HG02938 (cell line): ENCODE data around the gene KRTAP5-11.
"Not testable (repeated sequence)": the region's sequence is repeated elsewhere in the genome, so short reads cannot be mapped to it uniquely, and the experiment has no call there.

Source experiments
- ATAC-seq: cut with Tn5 transposase; IDR thresholded peaks from one replicate; pipeline ENCODE4 v1.9.1; 2021; ENCODE audit warnings: mild to moderate bottlenecking, moderate library complexity; ENCODE audit not compliant: unreplicated experiment

Gene KRTAP5-11

DNA sequence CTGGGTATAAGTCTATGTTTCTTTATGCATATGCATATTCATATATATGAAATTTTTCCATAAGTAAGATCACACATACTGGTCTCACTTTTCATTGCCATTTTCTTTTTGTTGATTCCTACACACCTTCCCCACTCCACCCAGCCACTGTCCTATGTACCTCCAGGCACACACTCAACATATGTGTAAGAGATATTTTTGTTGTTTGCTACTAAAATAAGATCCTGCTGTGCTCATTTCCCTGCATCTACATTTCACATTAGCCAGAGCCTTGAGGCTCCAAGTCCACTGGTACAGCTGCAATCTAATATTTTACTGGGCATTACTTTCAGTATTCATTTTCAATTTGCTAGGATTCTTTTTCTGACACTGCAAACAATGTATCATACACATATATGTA is 25.4 kb downstream of the KRTAP5-11 start:
- ATAC-seq: no peak

DNA sequence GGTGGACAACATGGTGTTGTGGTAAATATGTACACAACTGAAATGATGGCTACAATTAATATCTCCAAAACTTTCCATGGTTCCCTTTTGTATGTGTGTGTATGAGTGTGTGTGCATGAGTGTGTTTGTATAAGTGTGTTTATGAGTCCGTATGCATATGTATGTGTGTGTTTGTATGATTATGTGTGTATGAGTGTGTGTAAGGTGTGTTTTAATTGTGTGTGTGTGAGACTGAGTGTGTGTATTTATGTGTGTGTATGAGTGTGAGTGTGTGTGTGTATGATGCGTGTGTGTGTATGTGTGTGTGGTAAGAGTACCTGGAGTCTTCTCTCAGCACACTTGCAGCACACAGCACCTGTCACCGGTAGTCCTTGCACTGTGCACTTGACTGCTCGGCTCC is 26.7 kb downstream of the KRTAP5-11 start:
- ATAC-seq: no peak

DNA sequence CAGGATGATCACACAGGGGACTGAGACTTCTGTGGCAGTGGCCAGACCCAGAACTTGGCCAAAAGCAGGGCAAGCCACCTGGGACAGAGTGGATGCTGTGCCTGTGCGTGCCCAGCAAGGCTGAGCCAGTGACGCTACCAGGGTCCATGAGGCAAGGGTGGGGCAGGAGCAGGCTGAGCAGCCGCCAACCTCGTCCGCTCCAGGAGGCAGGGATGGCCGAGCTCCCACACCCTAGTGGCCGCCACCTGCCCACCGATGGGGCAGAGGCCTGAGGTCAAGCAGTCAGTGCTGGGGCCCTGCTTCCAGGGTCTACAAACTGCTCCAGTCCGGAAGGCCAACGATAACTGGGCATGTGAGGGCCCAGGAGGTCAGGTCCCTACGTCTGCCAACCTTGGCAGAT is 27.2 kb downstream of the KRTAP5-11 start:
- no peak for ATAC-seq

DNA sequence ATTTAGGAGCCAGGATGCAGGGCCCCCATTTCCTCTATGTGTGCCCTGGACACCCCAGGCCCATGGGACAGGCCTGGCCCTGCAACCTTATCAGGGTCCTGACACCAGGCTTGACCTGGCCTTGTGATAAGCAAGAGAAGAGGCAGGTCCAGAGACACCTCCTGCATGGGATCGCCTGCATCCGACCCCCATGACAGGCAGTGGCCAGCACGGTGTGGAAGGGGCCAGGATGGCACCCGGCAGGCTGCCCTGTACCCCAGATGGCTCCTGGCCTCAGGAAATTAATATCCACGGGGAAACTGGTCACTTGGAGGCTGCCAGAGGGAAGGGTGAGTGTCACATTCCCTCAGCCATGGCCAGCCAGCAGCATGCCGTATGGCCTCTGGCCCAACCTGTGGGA is 27.7 kb downstream of the KRTAP5-11 start:
- no peak for ATAC-seq

DNA sequence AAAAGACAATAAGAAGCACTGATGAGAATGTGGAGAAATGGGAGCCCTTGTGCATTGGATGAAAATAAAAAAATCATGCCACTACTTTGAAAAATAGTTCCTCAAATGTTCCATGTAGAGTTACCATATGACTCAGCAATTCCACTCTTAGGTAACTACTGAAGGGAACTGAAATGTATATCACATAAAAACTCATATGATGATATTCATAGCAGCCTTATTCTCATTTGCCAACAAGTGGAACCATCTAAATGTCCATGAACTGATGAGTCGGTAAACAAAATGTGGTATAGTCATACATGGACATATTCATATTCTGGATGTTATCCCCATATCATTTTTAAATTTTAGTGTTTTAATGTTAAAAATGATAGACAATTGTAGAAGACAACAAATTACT is 31.0 kb downstream of the KRTAP5-11 start:
- no peak for ATAC-seq

DNA sequence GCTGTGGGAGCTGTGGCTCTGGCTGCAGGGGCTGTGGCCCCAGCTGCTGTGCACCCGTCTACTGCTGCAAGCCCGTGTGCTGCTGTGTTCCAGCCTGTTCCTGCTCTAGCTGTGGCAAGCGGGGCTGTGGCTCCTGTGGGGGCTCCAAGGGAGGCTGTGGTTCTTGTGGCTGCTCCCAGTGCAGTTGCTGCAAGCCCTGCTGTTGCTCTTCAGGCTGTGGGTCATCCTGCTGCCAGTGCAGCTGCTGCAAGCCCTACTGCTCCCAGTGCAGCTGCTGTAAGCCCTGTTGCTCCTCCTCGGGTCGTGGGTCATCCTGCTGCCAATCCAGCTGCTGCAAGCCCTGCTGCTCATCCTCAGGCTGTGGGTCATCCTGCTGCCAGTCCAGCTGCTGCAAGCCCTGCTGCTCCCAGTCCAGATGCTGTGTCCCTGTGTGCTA is 33.9 kb downstream of the KRTAP5-11 start:
- no peak for ATAC-seq

DNA sequence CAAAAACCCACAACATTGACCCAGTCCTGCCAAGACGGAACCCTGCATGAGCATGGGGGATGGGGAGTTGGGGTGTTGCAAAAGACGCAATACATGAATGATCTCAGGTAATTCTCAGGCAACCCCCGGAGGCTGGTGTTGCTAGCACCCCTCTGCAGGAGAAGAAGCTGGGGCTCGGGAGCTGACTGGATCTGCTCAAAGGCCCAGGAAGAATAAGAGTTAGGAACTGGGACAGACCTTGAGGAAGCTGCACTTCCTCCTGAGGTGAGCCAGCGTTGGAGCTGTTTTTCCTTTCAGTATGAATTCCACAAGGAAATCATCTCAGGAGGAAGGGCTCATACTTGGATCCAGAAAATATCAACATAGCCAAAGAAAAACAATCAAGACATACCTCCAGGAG is 34.6 kb downstream of the KRTAP5-11 start, which contains the start of gene KRTAP5-9:
Gene KRTAP5-9 (plus strand): TSS at position 301 of the 400 bp plus-strand sequence. CDS start 238 bp downstream, outside the sequence.
- no peak for ATAC-seq

DNA sequence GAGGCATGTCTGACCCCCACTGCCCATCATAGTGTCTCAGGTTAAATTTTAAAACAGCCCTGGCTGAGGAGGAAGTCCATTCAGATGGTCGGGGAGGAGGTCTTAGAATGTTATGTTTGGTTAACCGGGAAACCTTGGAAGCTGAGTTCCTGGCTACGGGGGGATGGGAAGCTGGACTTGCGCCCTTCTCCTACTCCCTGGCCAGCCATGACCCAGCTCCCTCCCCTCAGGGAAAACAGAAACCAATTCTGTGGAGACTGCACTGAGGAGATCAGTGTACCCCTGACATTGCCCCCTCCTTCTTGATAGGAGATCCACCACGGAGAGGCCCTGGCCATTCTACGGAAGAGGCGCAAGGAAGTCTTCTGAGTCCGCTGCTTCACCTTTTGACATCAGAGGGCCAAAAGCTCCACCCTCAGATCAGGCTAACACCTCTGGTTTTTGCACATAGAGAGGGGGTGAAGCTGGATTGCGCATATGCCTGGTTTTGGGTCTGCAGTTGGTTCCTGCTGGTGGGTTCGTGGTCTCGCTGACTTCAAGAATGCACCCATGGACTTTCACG is 37.2 kb downstream of the KRTAP5-11 start:
- ATAC-seq: no peak

DNA sequence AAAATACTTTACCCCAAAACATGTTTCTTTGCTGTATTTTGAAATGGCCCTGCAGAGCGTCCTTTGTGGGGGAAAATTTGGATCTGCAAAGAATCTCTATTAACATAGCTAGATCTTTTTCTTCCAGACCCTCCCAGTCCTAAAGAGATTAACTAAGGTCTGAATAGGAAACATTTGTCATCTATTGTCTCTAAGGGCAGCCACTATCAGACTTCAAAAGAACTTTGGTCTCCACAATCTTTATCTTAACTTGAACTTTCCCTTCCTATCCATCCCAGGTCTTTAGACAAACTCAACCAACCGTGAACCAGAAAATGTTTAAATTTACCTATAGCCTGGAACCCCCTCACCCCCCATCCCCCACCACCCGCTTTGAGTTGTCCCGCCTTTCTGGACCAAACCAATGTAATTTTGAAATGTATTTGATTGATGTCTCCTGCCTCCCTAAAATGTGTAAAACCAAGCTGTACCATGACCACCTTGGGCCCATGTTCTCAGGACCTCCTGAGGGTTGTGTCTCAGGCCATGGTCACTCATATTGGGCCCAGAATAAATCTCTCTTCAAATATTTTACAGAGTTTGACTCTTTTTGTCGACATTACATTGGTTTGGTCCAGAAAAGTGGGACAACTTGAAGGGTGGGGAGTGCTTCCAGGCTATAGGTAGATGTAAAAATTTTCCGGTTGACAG is 38.0 kb downstream of the KRTAP5-11 start:
- no peak for ATAC-seq

DNA sequence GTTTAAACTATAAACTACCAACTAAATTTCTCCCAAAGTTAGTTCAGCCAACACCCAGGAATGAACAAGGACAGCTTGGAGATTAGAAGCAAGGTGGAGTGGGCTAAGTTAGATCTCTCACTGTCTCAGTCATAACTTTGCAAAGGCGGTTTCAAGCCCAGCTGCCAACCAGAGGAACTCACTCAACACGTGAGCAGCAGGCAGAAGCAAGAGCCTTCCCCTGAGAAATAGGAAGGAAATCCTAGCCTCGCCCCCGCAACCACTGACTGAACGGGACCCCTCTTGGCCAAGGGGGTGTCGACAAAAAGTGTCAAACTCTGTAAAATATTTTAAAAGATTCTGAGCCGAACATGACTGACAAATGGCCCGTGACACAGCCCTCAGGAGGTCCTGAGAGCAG is 38.8 kb downstream of the KRTAP5-11 start:
- no peak for ATAC-seq

DNA sequence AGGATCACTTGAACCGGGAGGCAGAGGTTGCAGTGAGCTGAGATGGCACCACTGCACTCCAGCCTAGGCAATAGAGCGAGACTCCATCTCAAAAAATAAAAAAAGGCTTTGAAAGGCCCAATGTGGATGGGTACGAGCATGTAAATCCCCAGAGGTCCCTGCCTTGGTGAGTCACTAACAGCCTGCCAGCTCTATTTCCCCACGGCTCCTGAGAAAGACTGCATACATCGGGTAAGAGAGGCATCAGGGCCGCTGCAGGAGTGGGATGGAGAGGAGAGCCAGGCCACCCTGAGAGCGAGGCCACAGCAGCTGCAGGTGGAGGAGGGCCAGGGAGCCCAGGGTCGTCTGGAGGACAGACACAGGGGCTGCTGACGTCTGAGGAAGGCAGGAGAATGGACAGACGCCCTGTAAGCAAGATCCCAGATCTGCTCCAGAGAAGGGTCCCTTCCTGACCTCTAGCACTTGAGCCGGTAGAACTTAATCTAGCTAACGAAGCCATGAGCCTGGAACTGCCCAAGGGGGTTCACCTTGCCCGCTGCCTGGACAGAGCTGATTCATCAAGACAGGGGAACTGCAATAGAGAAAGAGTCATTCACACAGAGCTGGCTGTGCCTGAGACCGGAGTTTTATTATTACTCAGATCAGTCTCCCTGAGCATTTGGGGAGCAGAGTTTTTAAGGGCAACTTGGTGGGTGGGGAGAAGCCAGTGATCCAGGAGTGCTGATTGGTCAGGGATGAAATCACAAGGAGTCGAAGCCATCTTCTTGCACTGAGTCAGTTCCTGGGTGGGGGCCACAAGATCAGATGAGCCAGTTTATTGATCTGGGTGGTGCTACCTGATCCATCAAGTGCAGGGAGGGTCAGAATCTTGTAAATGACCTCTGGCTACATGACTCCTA is 39.5 kb downstream of the KRTAP5-11 start:
- no peak for ATAC-seq

DNA sequence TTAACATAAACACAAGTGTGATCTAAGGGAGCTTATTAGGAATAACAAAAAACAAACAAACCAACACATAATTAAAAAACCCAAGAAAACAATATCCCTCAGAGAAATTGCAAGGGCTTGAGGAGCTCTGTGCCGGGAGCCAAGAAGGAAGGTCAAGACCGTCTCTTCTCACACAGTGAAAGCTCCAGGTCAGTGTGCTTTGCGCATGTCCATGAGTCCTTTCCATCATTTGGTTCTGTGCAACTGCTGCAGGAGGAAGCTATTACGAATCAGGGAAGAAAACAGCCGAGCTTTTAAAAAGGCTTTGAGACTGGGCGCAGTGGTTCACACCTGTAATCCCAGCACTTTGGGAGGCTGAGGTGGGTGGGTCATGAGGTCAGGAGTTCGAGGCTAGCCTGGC is 40.3 kb downstream of the KRTAP5-11 start:
- ATAC-seq: no peak

DNA sequence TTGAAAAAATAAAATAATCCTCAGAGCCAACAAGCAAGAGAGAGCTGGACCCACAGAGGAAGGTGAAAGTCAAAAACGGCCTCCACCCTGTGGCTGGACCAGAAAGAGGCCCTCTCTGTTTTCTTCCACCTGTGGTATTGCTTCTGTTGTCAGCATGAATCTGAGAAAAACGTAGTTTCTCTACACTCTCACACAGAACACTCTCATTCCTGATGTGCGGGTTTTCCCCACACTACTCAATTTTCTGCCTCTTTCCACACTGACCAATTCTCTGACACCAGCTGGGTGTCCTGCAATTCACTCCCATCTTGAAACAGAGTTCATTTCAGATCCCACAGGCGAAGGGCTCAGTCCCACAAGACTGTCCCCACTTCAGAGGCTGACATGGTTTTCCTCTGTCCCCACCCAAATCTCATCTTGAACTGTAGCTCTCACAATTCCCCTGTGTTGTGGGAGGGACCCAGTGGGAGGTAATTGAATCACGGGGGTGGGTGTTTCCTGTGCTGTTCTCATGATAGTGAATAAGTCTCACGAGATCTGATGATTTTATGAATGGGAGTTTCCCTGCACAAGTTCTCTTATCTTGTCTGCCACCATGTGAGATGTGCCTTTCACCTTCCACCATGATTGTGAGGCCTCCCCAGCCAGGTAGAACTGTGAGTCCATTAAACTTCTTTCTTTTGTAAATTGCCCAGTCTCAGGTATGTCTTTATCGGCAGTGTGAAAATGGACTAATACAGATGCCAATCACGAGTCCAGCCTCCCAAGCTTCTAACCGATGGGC is 42.0 kb downstream of the KRTAP5-11 start:
- peak; percentile 65 for ATAC-seq

DNA sequence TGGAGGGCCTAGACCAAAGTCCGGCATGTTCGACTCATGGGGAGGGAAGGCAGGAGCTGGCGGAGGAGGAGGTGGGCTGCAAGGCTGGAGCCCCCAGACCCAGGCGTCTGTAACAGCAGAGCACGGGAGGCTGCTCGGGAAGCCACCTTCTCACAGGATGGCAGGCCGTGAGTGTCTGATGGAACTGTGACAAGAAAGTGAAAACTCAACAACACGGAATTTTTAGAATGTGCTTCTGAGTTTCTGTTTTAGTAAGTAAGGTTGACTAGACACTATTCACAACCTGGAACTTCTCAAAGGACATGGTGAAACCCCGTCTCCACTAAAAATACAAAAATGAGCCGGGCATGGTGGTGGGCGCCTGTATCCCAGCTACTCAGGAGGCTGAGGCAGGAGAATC is 42.7 kb downstream of the KRTAP5-11 start:
- not testable (repeated sequence) for ATAC-seq

DNA sequence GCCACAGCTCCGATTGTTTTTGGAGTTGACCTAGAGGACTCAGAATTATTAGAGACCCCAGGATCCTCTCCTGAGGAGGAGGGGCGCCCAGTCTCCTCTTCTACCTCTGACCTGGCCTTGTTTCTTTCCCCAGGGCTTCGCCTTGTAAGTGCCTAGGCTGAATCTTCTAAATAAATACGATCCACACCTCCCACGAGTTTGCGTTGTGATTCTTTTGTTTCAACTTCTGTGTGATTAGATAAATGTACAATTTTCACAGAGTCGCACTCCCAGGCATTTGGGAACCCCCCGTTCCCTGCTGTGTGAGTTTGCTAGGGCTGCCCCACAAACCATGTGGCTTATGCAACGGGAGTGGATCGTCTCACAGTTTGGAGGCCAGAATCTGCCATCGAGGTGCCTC is 43.7 kb downstream of the KRTAP5-11 start:
- ATAC-seq: no peak

DNA sequence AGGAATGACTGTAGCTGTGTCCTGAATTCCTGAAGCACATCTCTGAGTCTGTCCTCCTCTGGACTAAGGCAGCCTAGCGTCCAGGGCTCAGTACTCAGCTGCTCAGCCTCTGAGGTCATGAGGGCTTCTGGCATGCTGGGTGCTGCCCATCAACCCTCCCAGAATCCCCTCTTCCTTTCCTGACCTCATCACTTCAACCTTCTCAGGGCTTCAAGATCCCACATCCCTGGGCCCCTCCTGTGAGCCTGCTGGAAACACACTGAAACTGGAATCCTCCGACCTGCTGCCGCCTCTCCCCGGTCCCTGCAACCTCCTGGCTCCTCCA is 44.0 kb downstream of the KRTAP5-11 start:
- ATAC-seq: no peak

DNA sequence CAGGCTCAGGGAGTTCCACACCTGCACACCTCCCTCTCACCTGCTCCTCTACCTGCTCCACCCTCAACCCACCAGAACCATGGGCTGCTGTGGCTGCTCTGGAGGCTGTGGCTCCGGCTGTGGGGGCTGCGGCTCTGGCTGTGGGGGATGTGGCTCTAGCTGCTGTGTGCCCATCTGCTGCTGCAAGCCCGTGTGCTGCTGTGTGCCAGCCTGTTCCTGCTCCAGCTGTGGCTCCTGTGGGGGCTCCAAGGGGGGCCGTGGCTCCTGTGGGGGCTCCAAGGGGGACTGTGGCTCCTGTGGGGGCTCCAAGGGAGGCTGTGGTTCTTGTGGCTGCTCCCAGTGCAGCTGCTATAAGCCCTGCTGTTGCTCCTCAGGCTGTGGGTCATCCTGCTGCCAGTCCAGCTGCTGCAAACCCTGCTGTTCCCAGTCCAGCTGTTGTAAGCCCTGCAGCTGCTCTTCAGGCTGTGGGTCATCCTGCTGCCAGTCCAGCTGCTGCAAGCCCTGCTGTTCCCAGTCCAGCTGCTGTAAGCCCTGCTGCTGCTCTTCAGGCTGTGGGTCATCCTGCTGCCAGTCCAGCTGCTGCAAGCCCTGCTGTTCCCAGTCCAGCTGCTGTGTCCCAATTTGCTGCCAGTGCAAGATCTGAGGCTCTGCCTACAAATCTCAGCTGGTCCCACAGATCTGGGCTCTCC is 44.6 kb downstream of the KRTAP5-11 start, which contains the start of gene KRTAP5-8:
Gene KRTAP5-8 (plus strand): TSS at position 49 of the 689 bp plus-strand sequence. CDS start 31 bp downstream, at position 80.
- not testable (repeated sequence) for ATAC-seq

DNA sequence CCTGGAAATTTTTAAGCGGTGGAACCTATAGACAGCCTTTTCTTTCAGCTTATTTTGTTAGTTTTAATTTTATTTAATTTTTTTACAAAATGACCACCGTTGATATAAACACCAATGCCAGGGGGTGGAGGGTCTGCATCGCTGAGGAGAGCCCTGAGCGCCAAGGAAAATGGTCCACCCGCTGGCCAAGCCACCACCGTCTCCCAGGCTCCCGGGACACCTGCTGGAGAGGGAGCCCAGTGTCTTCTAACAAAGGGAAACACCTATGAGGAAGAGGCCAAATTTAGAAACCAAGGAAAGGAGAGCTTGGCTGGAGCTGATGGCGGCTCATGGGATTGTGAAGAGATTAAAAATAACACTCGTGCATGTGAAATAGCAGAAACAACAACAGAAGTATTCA is 45.1 kb downstream of the KRTAP5-11 start:
- ATAC-seq: no peak

DNA sequence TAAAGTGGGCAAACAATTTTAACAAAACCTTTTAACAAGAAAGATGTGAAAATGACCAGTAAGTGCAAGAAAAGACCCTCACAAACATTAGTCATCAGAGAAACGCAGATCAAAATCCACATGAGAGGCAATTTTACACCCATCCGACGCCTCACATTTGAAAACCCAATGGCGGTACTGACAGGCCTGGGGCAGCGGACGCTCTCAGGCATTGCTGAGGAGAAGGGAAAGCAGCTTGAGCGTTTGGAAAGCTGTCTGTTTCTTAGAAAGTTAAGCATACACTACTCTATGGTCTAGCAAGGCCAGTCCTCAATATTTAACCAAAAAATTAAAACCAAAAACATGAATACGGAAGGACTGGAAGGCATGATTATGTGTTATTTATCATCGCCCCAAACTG is 46.9 kb downstream of the KRTAP5-11 start:
- no peak for ATAC-seq
